Nephron progenitor cell (in vitro differentiated cells): ENCODE measurements around the gene ADCY10.

ENCODE experiments used
- DNase-seq: peaks from one replicate; pipeline ENCODE4 v3.0.0; 2021
- H3K27ac Mint-ChIP-seq: 2 replicates; pipeline ENCODE4 v1.8.0; 2021; ENCODE audit warnings: mild to moderate bottlenecking, moderate library complexity, mixed read lengths
- H3K27me3 Mint-ChIP-seq: 2 replicates; pipeline ENCODE4 v1.8.0; 2021; ENCODE audit warnings: mild to moderate bottlenecking, low read depth, mixed read lengths; ENCODE audit not compliant: poor library complexity
- H3K36me3 Mint-ChIP-seq: 2 replicates; pipeline ENCODE4 v1.8.0; 2021; ENCODE audit warnings: low read depth, mixed read lengths
- H3K4me1 Mint-ChIP-seq: 2 replicates; pipeline ENCODE4 v1.8.0; 2021; ENCODE audit warnings: mixed read lengths
- H3K4me3 Mint-ChIP-seq: 2 replicates; pipeline ENCODE4 v1.8.0; 2021; ENCODE audit warnings: mild to moderate bottlenecking, moderate library complexity, mixed read lengths
- H3K9me3 Mint-ChIP-seq: 2 replicates; pipeline ENCODE4 v1.8.0; 2021; ENCODE audit warnings: mild to moderate bottlenecking, moderate library complexity, mixed read lengths
- TF ChIP-seq, protein P1 (sequence below): fragments of 200-600 bp; sonication (generic); IDR thresholded peaks from 2 replicates; pipeline ENCODE4 v1.5.0; 2021; ENCODE audit warnings: antibody characterized with exemption

ADCY10 gene

DNA sequence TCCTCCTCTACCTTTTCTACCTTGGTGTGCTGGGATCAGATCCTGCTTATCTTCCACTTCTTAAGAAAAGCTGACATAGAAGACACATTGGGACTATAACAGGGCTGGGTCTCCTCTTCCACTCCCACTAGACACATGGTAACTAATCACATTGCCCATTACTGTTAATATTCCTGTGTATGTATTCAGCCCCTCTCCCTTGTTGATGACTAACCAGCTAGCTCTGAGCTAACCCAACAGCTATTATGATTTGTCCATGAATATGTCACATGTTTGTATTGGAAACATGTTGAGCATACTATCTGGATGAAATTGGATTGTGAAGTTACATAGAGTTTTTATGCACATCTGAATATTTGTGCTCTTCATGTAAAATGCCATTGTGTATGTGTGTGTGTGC is 139.2 kb downstream of the ADCY10 start:
- peaks cover 98% of the 10 kb centered on the region for H3K36me3 Mint-ChIP-seq
- no peak for DNase-seq
- no peak overlapping the region for H3K27ac Mint-ChIP-seq
- H3K27me3 Mint-ChIP-seq, result no peaks in the 10 kb centered on the region
- no peaks in the 10 kb centered on the region for H3K4me1 Mint-ChIP-seq
- TF ChIP-seq, protein P1, sequence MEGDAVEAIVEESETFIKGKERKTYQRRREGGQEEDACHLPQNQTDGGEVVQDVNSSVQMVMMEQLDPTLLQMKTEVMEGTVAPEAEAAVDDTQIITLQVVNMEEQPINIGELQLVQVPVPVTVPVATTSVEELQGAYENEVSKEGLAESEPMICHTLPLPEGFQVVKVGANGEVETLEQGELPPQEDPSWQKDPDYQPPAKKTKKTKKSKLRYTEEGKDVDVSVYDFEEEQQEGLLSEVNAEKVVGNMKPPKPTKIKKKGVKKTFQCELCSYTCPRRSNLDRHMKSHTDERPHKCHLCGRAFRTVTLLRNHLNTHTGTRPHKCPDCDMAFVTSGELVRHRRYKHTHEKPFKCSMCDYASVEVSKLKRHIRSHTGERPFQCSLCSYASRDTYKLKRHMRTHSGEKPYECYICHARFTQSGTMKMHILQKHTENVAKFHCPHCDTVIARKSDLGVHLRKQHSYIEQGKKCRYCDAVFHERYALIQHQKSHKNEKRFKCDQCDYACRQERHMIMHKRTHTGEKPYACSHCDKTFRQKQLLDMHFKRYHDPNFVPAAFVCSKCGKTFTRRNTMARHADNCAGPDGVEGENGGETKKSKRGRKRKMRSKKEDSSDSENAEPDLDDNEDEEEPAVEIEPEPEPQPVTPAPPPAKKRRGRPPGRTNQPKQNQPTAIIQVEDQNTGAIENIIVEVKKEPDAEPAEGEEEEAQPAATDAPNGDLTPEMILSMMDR, result no peak
- no peak overlapping the region for H3K4me3 Mint-ChIP-seq
- peaks cover 29% of the 10 kb centered on the region for H3K9me3 Mint-ChIP-seq

DNA sequence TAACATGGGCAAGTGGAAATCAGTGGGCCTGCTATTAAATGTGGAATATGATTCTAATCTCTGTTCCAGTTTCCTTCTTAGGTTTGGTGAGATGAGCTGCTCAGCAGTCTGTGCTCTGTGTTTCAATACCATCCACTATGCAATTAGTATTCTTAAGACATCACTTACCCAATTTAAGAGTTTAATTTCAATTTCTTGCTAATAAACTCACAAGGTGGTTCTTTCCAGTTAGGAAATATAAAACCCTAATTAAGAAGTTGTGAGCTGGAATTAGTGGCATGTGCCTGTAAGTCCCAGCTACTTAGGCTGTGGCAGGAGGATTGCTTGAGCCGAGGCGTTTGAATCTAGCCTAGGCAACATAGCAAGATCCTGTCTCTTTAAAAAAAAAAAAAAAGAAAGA is 140.4 kb downstream of the ADCY10 start:
- Mint-ChIP-seq H3K4me3 (no peak overlapping the region), H3K36me3 (peaks cover 98% of the 10 kb centered on the region), H3K9me3 (peaks cover 21% of the 10 kb centered on the region), H3K4me1 (no peaks in the 10 kb centered on the region), H3K27me3 (no peaks in the 10 kb centered on the region), H3K27ac (no peak overlapping the region)
- TF ChIP-seq, protein P1, result no peak
- DNase-seq, result no peak

DNA sequence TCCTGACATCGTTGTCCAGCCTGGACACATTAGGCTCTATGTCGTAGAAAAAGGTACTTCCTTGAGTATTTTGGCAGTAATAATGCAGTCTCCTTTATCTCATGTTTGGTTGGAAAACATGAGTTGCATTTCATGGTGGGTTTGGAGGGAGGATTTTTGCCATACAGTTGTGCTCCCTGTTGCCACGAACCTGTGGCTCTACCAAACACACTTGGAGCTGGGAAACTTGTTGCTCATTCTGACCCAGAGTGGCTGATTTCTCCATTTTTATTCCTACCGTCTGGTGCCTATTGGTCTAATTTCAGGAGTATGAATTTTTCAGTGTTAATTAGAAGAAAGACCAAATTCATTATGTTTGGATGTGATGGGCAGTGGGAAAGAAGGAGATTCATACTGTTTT is 141.5 kb downstream of the ADCY10 start:
- H3K9me3 Mint-ChIP-seq, result peaks cover 15% of the 10 kb centered on the region
- H3K4me1 Mint-ChIP-seq, result no peaks in the 10 kb centered on the region
- DNase-seq, result no peak
- no peak overlapping the region for H3K4me3 Mint-ChIP-seq
- no peak overlapping the region for H3K27ac Mint-ChIP-seq
- H3K27me3 Mint-ChIP-seq, result no peaks in the 10 kb centered on the region
- TF ChIP-seq, protein P1, result no peak
- H3K36me3 Mint-ChIP-seq, result peaks cover 96% of the 10 kb centered on the region

DNA sequence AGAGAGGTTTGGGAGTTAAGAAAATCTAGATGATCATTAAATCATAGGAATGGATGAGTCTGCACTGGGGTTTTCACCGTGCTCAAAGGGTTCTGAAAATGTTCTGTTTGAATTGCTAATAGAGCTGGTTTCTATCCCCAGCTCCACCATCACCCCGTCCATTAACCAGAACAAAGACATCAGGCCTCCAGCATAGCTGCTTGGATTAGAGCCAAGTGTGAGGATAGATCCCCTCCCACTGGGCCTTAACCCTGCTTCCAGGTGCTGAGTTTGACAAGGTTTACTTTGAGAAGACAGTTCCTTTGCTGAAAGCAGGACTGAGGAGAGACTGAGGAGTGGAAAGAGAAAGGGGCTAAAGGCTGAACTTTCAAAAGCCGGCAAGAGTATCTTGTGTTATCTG is 143.8 kb downstream of the ADCY10 start:
- H3K27ac Mint-ChIP-seq, result no peak overlapping the region
- TF ChIP-seq, protein P1, result no peak
- no peak overlapping the region for H3K4me3 Mint-ChIP-seq
- no peaks in the 10 kb centered on the region for H3K4me1 Mint-ChIP-seq
- peaks cover 78% of the 10 kb centered on the region for H3K36me3 Mint-ChIP-seq
- H3K9me3 Mint-ChIP-seq, result peaks cover 11% of the 10 kb centered on the region
- no peak for DNase-seq
- no peaks in the 10 kb centered on the region for H3K27me3 Mint-ChIP-seq

DNA sequence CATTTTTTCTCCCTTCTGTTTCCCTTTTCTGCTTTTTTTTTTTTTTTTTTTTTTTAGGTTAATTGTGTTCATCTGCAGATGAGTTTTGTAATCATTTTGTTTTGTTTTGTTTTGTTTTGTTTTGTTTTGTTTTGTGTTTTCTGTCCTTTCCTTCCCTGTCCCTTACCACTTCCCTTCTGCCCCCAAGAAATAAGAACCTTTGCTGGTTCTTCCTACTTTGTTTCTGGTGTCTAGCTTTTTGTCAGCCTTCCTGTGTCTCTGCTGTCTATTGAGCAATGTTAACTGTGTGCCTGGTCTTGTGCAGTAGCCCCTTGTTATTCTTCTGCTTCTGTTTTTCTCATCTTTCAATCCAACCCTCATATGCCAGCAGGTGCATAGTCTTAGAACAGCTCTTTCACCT is 146.2 kb downstream of the ADCY10 start:
- Mint-ChIP-seq H3K27me3 (no peaks in the 10 kb centered on the region), H3K36me3 (peaks cover 57% of the 10 kb centered on the region), H3K4me1 (no peaks in the 10 kb centered on the region), H3K9me3 (peaks cover 11% of the 10 kb centered on the region), H3K27ac (no peak overlapping the region), H3K4me3 (no peak overlapping the region)
- no peak for DNase-seq
- TF ChIP-seq, protein P1, result no peak

DNA sequence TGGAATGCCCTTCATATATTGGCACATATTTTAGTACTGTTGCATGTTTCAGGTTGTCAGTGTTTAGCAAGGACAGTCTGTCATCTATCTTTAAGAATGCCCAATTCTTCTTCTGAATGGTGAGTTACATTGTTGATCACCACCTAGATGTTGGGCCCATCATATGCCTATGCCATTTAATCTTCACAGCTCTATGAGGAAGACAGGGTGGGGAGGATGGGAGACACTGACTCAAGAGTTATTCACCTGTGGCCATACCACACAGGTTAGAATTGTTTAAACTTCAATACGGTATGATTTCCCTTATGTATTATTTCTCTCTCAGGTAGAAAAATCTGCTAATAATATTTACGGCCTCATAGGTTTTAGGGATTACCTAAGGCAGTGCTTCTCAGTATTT is 147.4 kb downstream of the ADCY10 start:
- H3K27me3 Mint-ChIP-seq, result no peaks in the 10 kb centered on the region
- H3K4me3 Mint-ChIP-seq, result no peak overlapping the region
- TF ChIP-seq, protein P1, result no peak
- no peak for DNase-seq
- no peak overlapping the region for H3K27ac Mint-ChIP-seq
- H3K36me3 Mint-ChIP-seq, result peaks cover 44% of the 10 kb centered on the region
- H3K9me3 Mint-ChIP-seq, result peaks cover 11% of the 10 kb centered on the region
- peaks cover 5% of the 10 kb centered on the region for H3K4me1 Mint-ChIP-seq
